Kidney tubule cell (primary cell): ENCODE data around the gene BHMT.
"Not testable (repeated sequence)": the region's sequence is repeated elsewhere in the genome, so short reads cannot be mapped to it uniquely, and the experiment has no call there.

Experiments
- DNase-seq: peaks from one replicate; pipeline ENCODE4 v3.0.0-alpha.2; 2018; ENCODE audit warnings: low spot score

The BHMT gene

GRCh38 chr5:79111960-79112702, 522 bp downstream of the BHMT start:
- DNase-seq = no peak

GRCh38 chr5:79112703-79113058, 1.1 kb downstream of the BHMT start:
- no peak for DNase-seq

GRCh38 chr5:79119486-79119885, 7.9 kb downstream of the BHMT start:
- DNase-seq = peak; percentile 79

GRCh38 chr5:79120221-79120620, 8.6 kb downstream of the BHMT start:
- DNase-seq = peak; percentile 71

GRCh38 chr5:79122973-79123372, 11.4 kb downstream of the BHMT start:
- DNase-seq = no peak

GRCh38 chr5:79124607-79125006, 13.0 kb downstream of the BHMT start:
- DNase-seq = no peak

- no peak for DNase-seq
Observed at GRCh38 chr5:79130781-79131180, 19.2 kb downstream of the BHMT start.

- peak; percentile 71 for DNase-seq
Observed at GRCh38 chr5:79133121-79133656, 21.6 kb downstream of the BHMT start.

GRCh38 chr5:79133657-79134451, 22.2 kb downstream of the BHMT start:
- DNase-seq = peak; percentile 85

GRCh38 chr5:79135790-79136553, 24.4 kb downstream of the BHMT start:
- no peak for DNase-seq

GRCh38 chr5:79136618-79137017, 25.0 kb downstream of the BHMT start:
- no peak for DNase-seq

GRCh38 chr5:79140553-79140952, 28.9 kb downstream of the BHMT start:
- no peak for DNase-seq

- peak; percentile 99 for DNase-seq
Observed at GRCh38 chr5:79143684-79144379, 32.2 kb downstream of the BHMT start.

- DNase-seq = no peak
Observed at GRCh38 chr5:79147076-79147475, 35.5 kb downstream of the BHMT start.

- no peak for DNase-seq
Observed at GRCh38 chr5:79149433-79149832, 37.8 kb downstream of the BHMT start.

- DNase-seq = no peak
Observed at GRCh38 chr5:79151942-79152671, 40.5 kb downstream of the BHMT start.

- DNase-seq = no peak
Observed at GRCh38 chr5:79157305-79157704, 45.7 kb downstream of the BHMT start.

GRCh38 chr5:79161647-79162046, 50.0 kb downstream of the BHMT start:
- DNase-seq = not testable (repeated sequence)

GRCh38 chr5:79168031-79168430, 56.4 kb downstream of the BHMT start:
- DNase-seq = no peak

GRCh38 chr5:79170661-79171060, 59.1 kb downstream of the BHMT start:
- no peak for DNase-seq

GRCh38 chr5:79171635-79172245, 60.1 kb downstream of the BHMT start:
- no peak for DNase-seq
